Body of pancreas (tissue), 4 donors: ENCODE measurements around the gene NEURL1. TPM values are rescaled to one million over a fixed set of nuclear protein-coding genes. Genes with fewer than 3 reads are reported as not detected.
"Not testable (repeated sequence)": the region's sequence is repeated elsewhere in the genome, so short reads cannot be mapped to it uniquely, and the experiment has no call there.

Experiments used
- ATAC-seq: fragments of 150-250 bp; one replicate; pipeline ENCODE4 v1.9.1; 2016
- DNase-seq, 4 donors: peaks; one replicate each; pipeline ENCODE4 v3.0.0-alpha.2; 2019
- H3K27ac ChIP-seq, 4 donors: fragments of 200-600 bp; sonication (generic); 1 replicate in 3 of 4; 2 replicates in 1 of 4; pipeline versions ENCODE4 v1.5.1 to v1.6.1; 2016 to 2019; ENCODE audit warnings: mild to moderate bottlenecking in 1 of 4, mixed read lengths in 1 of 4, moderate library complexity in 1 of 4
- H3K27me3 ChIP-seq, 2 donors: fragments of 200-600 bp; sonication (generic); one replicate each; pipeline ENCODE4 v1.6.0; 2016; ENCODE audit warnings: mild to moderate bottlenecking in 1 of 2
- H3K36me3 ChIP-seq, 2 donors: fragments of 200-600 bp; sonication (generic); replicated peaks in 1 of 2; 2 replicates each; pipeline ENCODE4 v1.5.1; 2016; ENCODE audit warnings: low read depth in 2 of 2; ENCODE audit not compliant: insufficient read depth in 1 of 2
- H3K4me1 ChIP-seq: fragments of 200-600 bp; sonication (generic); one replicate; pipeline ENCODE4 v1.6.0; 2016
- H3K4me3 ChIP-seq, 2 donors: fragments of 200-600 bp; sonication (generic); 1 replicate in 1 of 2; 2 replicates in 1 of 2; pipeline ENCODE4 v1.5.1; 2016 to 2019
- H3K9me3 ChIP-seq, 3 donors: fragments of 200-600 bp; sonication (generic); 1 replicate in 2 of 3; 2 replicates in 1 of 3; pipeline ENCODE4 v1.5.1; 2016
- POLR2A ChIP-seq, 3 donors: fragments of 450-650 bp; IDR thresholded peaks; one replicate each; pipeline ENCODE4 v1.6.1; 2016; ENCODE audit warnings: antibody characterized with exemption in 3 of 3, mild to moderate bottlenecking in 2 of 3
- WGBS, 2 donors: methylation state at CpG; one replicate each; pipeline ENCODE4 v1.1.5; 2017; 5-methylcytosine and 5-hydroxymethylcytosine counted together
- intact Hi-C: fragments of 100-400 bp; cut with DNase I; formaldehyde crosslinking; loops from one replicate; pipeline ENCODE4 v1.15.1; 2023
- total RNA-seq, 2 donors: library from RNA; depleted of rRNA; stranded (reverse); fragments of >200 nt; gene quantifications; one replicate each; pipeline ENCODE4 v1.1.0, GENCODE V29; 2016
- TF ChIP-seq, protein P1 (sequence below), 7 experiments: fragments of 450-650 bp in 4 of 7; fragments of 200-600 bp in 3 of 7; sonication (generic) in 3 of 7; IDR thresholded peaks; one replicate each; pipeline ENCODE4 v1.5.1; 2016 to 2019; ENCODE audit warnings: antibody characterized with exemption in 7 of 7

Gene NEURL1
- total RNA-seq, 2 donors from 2014 or later, result 25.1 to 25.7 TPM

DNA sequence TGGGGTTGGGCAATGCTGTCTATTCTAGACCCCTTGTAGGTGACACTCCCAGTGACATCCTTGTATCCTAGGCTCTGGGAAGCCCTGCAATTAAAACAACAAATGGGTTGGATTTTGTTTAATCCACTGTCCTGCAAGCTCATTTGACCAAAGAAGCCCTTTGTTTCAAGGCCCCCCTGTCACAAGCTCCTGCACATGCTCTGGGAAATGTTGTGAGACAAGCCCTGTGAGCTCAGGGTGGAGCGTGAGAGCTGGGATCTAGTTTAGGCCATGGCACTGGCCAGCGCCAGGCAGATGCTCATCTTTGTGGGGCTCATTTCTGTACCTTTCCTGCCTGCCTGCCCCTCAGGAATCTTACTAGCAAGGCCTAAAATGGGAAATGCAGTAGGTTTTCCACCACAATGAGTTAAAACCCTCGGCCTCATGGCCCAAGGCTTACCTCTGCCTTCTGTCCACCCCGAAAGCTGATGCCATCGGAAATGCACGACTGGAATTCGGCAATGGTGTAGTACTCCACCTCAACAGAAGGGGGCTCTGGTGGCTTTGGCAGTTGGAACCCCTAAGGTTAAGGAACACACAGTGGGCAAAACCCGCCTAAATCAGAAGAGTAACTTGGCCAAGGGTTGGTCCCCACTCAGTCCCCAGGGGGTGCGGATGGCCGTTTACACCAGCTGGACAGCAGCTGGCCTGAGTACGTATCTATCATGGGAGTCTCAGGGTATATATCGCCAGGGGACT, 112.0 kb downstream of the NEURL1 start:
- peak; percentile 53 for ATAC-seq
- intact Hi-C loops, result no loop called here
- 68 to 80% methylated on average over 9 to 12 of the region's 12 CpGs for WGBS, 2 donors
- no peaks in the 10 kb centered on the region for H3K9me3 ChIP-seq
- peak; percentile 34 to 59 (median 40) for DNase-seq
- peaks cover 5% of the 10 kb centered on the region for H3K4me1 ChIP-seq
- no peak overlapping the region for H3K27ac ChIP-seq
- no peaks in the 10 kb centered on the region for H3K36me3 ChIP-seq
- TF ChIP-seq POLR2A (IDR thresholded peaks at IDR 0.05), result no peak
- TF ChIP-seq, protein P1, sequence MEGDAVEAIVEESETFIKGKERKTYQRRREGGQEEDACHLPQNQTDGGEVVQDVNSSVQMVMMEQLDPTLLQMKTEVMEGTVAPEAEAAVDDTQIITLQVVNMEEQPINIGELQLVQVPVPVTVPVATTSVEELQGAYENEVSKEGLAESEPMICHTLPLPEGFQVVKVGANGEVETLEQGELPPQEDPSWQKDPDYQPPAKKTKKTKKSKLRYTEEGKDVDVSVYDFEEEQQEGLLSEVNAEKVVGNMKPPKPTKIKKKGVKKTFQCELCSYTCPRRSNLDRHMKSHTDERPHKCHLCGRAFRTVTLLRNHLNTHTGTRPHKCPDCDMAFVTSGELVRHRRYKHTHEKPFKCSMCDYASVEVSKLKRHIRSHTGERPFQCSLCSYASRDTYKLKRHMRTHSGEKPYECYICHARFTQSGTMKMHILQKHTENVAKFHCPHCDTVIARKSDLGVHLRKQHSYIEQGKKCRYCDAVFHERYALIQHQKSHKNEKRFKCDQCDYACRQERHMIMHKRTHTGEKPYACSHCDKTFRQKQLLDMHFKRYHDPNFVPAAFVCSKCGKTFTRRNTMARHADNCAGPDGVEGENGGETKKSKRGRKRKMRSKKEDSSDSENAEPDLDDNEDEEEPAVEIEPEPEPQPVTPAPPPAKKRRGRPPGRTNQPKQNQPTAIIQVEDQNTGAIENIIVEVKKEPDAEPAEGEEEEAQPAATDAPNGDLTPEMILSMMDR (IDR thresholded peaks at IDR 0.05), result peak; percentile 18 to 59 (median 49)
- H3K27me3 ChIP-seq, result no peaks in the 10 kb centered on the region
- H3K4me3 ChIP-seq, result no peak overlapping the region

DNA sequence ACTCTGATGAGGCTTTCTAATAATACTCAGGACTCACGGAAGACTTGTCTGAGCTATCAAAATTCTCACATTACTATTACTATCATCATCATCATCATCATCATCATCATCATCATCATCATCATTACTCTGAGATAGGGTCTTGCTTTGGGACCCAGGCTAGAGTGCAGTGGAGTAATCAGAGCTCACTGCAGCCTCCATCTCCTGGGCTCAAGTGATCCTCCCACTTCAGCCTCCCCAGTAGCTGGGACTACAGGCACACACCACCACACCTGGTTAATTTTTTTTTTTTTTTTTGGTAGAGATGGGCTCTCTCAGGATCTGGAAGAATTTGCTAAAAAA, 112.6 kb downstream of the NEURL1 start:
- ATAC-seq, intact Hi-C loops, H3K27ac ChIP-seq: not testable (repeated sequence)

DNA sequence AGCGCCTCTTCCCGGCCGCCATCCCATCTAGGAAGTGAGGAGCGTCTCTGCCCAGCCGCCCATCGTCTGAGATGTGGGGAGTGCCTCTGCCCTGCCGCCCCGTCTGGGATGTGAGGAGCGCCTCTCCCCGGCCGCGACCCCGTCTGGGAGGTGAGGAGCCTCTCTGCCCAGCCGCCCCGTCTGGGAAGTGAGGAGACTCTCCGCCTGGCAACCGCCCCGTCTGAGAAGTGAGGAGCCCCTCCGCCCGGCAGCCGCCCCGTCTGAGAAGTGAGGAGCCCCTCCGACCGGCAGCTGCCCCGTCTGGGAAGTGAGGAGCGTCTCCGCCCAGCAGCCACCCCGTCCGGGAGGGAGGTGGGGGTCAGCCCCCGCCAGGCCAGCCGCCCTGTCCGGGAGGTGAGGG, 113.5 kb downstream of the NEURL1 start:
- DNase-seq, intact Hi-C loops, H3K27me3 ChIP-seq, H3K4me1 ChIP-seq, H3K9me3 ChIP-seq, H3K27ac ChIP-seq, H3K4me3 ChIP-seq, ATAC-seq, H3K36me3 ChIP-seq: not testable (repeated sequence)
- WGBS, 2 donors, result 96% methylated on average over 20 of the region's 32 CpGs; no CpG with 5 or more reads in 1 of the 2 donors

More for the DNA sequence above, 112.6 kb downstream of the NEURL1 start:
- H3K9me3 ChIP-seq, H3K4me3 ChIP-seq, H3K27me3 ChIP-seq, H3K4me1 ChIP-seq, H3K36me3 ChIP-seq, DNase-seq: not testable (repeated sequence)
- 64 to 75% methylated on average over 1 of the region's 1 CpG for WGBS, 2 donors
- TF ChIP-seq, protein P1 (IDR thresholded peaks at IDR 0.05), result peak in 1 of 7 experiments; percentile 2

DNA sequence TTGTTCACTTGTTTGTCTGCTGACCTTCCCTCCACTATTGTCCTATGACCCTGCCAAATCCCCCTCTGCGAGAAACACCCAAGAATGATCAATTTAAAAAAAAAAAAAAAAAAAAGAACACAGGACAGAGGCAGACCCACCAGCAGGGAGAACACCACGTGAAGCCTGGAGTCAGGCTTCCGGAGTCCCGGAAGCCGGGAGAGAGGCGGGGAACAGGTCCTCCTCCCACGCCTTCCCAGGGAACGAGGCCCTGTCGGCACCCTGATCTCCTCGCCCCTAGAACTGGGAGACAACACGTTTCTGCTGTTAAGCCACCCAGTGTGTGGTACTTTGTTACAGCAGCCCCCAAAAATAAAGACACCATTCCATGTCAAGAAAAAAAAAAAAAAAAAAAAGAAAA, 114.6 kb downstream of the NEURL1 start:
- 96% methylated on average over 10 of the region's 11 CpGs for WGBS, 2 donors
- H3K4me3 ChIP-seq, H3K27ac ChIP-seq, H3K27me3 ChIP-seq, H3K36me3 ChIP-seq, H3K9me3 ChIP-seq, H3K4me1 ChIP-seq, intact Hi-C loops, DNase-seq, ATAC-seq: not testable (repeated sequence)

DNA sequence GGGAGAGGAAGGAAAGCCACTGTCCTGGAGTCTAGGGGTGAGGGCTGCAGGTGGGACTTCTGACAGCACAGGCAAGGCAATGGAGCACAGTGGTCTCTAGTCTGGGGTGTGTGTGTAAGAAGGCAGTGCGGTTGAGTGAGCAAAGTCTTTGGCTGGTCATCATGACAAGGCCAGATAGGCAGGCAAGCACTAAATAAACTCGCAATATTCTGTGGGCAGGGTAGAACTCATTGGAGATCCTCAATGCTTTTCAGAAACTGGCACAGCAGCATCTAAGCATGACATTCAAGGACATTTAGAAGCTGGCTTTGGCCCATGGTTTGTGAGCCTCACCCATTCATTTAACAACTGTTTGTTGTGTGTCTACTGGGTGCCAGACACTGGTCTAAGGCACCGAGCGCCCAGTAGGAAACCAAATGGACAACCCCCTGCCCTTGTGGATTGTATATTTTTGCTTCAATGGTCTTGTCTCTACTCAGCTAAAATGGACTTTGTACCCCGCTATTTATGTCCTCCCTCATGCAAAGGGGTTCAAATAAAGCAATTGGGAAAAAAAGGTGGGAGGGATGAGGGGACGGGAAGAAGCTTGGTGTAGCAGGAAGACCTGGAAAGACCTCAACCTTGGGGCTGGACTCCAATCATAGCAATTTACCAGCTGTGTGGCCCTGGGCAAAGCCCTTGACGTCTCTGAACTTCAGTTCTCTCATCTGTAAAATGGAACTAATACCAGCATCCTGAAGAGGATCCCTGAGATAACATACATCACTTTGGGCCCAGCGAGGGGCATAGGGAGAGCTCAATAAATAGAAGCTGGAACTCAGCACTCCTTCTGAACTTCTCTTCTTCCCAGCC, 116.0 kb downstream of the NEURL1 start:
- Histone ChIP-seq H3K27ac (no peak overlapping the region), H3K4me3 (no peak overlapping the region), H3K9me3 (no peaks in the 10 kb centered on the region), H3K36me3 (no peaks in the 10 kb centered on the region), H3K27me3 (no peaks in the 10 kb centered on the region), H3K4me1 (no peaks in the 10 kb centered on the region)
- DNase-seq (no peak), ATAC-seq (no peak)
- intact Hi-C loops, result no loop called here
- TF ChIP-seq POLR2A (IDR thresholded peaks at IDR 0.05), result no peak
- TF ChIP-seq, protein P1 (IDR thresholded peaks at IDR 0.05), result no peak
- 85 to 88% methylated on average over 8 of the region's 8 CpGs for WGBS, 2 donors
